GM12878 (cell line): ENCODE measurements around the gene ITPRIP. TPM values are rescaled to one million over a fixed set of nuclear protein-coding genes. Genes with fewer than 3 reads are reported as not detected.

Experiments used
- ASH2L ChIP-seq: fragments of 300-600, 200-600 bp; sonication (generic); IDR thresholded peaks from 2 replicates; pipeline ENCODE4 v1.6.1; 2017; ENCODE audit warnings: low read depth, mild to moderate bottlenecking, borderline replicate concordance
- CBFB ChIP-seq: IDR thresholded peaks from 2 replicates; pipeline ENCODE4 v1.6.1; 2016; ENCODE audit warnings: antibody characterized with exemption, low read depth
- CBX5 ChIP-seq: sonication (generic); IDR thresholded peaks from 2 replicates; pipeline ENCODE4 v1.6.1; 2016; ENCODE audit warnings: low read depth, moderate library complexity, mild to moderate bottlenecking, inconsistent platforms
- IKZF1 ChIP-seq: fragments of 450-650 bp; conservative IDR thresholded peaks from 2 replicates; pipeline ENCODE4 v1.6.1; 2017; ENCODE audit warnings: antibody characterized with exemption, mild to moderate bottlenecking
- NR2C1 ChIP-seq: fragments of 450-650 bp; IDR thresholded peaks from 2 replicates; pipeline ENCODE4 v1.6.1; 2017; ENCODE audit warnings: antibody characterized with exemption, mild to moderate bottlenecking, moderate library complexity
- RCOR1 ChIP-seq: conservative IDR thresholded peaks from 2 replicates; pipeline ENCODE4 v1.6.1; 2012; ENCODE audit warnings: low read depth, low read length, improper control_type of control experiment
- RFX5 ChIP-seq: IDR thresholded peaks from 2 replicates; pipeline ENCODE4 v1.6.1; 2011; ENCODE audit warnings: low read depth, low read length, improper control_type of control experiment
- SIN3A ChIP-seq: IDR thresholded peaks from 2 replicates; pipeline ENCODE4 v1.6.1; 2012; ENCODE audit warnings: low read depth, low read length, improper control_type of control experiment
- SIX5 ChIP-seq: IDR thresholded peaks from 2 replicates; pipeline ENCODE4 v1.6.1; 2011; ENCODE audit warnings: mild to moderate bottlenecking, low read depth, low read length, moderate library complexity; ENCODE audit not compliant: severe bottlenecking
- SMAD1 ChIP-seq: fragments of 450-650 bp; IDR thresholded peaks from 2 replicates; pipeline ENCODE4 v1.6.1; 2018; ENCODE audit warnings: mild to moderate bottlenecking, low read depth; ENCODE audit not compliant: partially characterized antibody
- STAT1 ChIP-seq: fragments of 450-650 bp; conservative IDR thresholded peaks from 2 replicates; pipeline ENCODE4 v1.6.1; 2014; ENCODE audit warnings: antibody characterized with exemption, mild to moderate bottlenecking
- SUZ12 ChIP-seq: fragments of 200-600 bp; sonication (generic); IDR thresholded peaks from one replicate; pipeline ENCODE4 v1.6.1; 2018; ENCODE audit warnings: antibody characterized with exemption, mild to moderate bottlenecking; ENCODE audit not compliant: unreplicated experiment
- TBL1XR1 ChIP-seq: IDR thresholded peaks from 2 replicates; pipeline ENCODE4 v1.6.1; 2012; ENCODE audit warnings: low read depth, low read length, improper control_type of control experiment
- YBX1 ChIP-seq: fragments of 450-650 bp; IDR thresholded peaks from 2 replicates; pipeline ENCODE4 v1.6.1; 2016; ENCODE audit warnings: antibody characterized with exemption
- YY1 ChIP-seq: IDR thresholded peaks from 2 replicates; pipeline ENCODE4 v1.6.1; 2011; ENCODE audit warnings: low read depth, mild to moderate bottlenecking, low read length
- polyA plus RNA-seq, 11 experiments: library from polyadenylated mRNA; depleted of rRNA in 4 of 11; unstranded in 6 of 11; stranded (reverse) in 5 of 11; fragments of >200 nt; fragmentation: Nextera tagmentation in 4 of 11; fragmentation: Illumina TruSeq in 1 of 11; extraction: Ambion mirVana in 4 of 11; extraction: Trizol in 1 of 11; gene quantifications; 1 replicate in 1 of 11; 2 replicates in 10 of 11; pipeline versions ENCODE4 v1.2.1 to v1.2.3, GENCODE V29; 2011 to 2016; ENCODE audit warnings: inconsistent platforms in 2 of 11, missing spikeins in 2 of 11, low read depth in 1 of 11
- total RNA-seq, 4 experiments: library from RNA; depleted of rRNA in 3 of 4; stranded (reverse); fragments of >200 nt in 3 of 4; fragmentation: Illumina TruSeq in 1 of 4; extraction: Trizol in 1 of 4; gene quantifications; 2 replicates each; pipeline versions ENCODE4 v1.2.1 to v1.2.3, GENCODE V29; 2013 to 2021
- TF ChIP-seq, protein P1 (sequence below): IDR thresholded peaks from 2 replicates; pipeline ENCODE4 v1.6.1; 2011; ENCODE audit warnings: borderline replicate concordance, low read depth, mild to moderate bottlenecking, moderate library complexity, low read length; ENCODE audit not compliant: insufficient read depth, poor library complexity, severe bottlenecking
- TF ChIP-seq, protein P2 (sequence below): IDR thresholded peaks from 2 replicates; pipeline ENCODE4 v1.6.1; 2012; ENCODE audit warnings: low read depth, low read length, improper control_type of control experiment
- TF ChIP-seq, protein P3 (sequence below): IDR thresholded peaks from 2 replicates; pipeline ENCODE4 v1.6.1; 2011; ENCODE audit warnings: low read depth, low read length, improper control_type of control experiment, borderline replicate concordance
- TF ChIP-seq, protein P4 (sequence below): IDR thresholded peaks from 2 replicates; pipeline ENCODE4 v1.6.1; 2011; ENCODE audit warnings: low read depth, mild to moderate bottlenecking, low read length, moderate library complexity, borderline replicate concordance; ENCODE audit errors: extremely low read depth
- TF ChIP-seq, protein P5 (sequence below): fragments of 450-650 bp; IDR thresholded peaks from 2 replicates; pipeline ENCODE4 v1.6.1; 2017; ENCODE audit warnings: mild to moderate bottlenecking, moderate library complexity
- TF ChIP-seq, protein P6 (sequence below), 3 experiments: IDR thresholded peaks in 2 of 3; conservative IDR thresholded peaks in 1 of 3; 2 replicates each; pipeline ENCODE4 v1.5.1; 2011; ENCODE audit warnings: low read depth in 3 of 3, low read length in 3 of 3, mild to moderate bottlenecking in 3 of 3, control low read depth in 2 of 3, moderate library complexity in 2 of 3, inconsistent platforms in 1 of 3, mixed read lengths in 1 of 3; ENCODE audit not compliant: control insufficient read depth in 2 of 3, insufficient read depth in 1 of 3; ENCODE audit errors: extremely low read depth in 1 of 3

The ITPRIP gene
- total and polyA plus RNA-seq, 10 of the 15 experiments (the other 5 are each of a cell fraction or from before 2014, with no cell fraction given) = 0.82 to 10.4 (median 5.9) TPM

DNA sequence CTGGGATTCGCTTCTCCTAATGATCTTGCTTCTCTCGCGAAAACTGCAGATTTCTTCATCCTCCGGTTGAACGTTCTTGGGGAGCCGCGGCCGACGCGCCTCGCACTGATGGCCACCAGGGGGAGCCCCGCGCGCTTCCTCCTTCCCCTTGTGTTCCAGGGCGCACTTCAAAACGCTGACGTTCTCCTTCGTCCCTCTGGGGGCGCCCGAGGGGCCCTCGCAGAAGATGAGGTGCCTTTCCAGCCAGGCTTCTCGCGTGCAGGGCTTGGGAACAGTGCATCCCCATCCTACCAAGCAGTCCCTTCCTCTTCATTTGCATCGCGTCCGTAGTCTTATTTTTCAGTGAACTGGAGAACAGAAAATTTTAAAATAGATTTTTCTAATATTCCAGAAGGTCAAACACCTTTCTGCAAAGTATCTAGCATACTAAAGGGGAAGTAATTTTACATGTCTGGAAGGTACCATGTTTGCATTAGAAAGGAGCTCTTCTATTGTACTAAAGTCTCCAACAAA is 46.8 kb downstream of the ITPRIP start (continued):
- TF ChIP-seq, protein P1, sequence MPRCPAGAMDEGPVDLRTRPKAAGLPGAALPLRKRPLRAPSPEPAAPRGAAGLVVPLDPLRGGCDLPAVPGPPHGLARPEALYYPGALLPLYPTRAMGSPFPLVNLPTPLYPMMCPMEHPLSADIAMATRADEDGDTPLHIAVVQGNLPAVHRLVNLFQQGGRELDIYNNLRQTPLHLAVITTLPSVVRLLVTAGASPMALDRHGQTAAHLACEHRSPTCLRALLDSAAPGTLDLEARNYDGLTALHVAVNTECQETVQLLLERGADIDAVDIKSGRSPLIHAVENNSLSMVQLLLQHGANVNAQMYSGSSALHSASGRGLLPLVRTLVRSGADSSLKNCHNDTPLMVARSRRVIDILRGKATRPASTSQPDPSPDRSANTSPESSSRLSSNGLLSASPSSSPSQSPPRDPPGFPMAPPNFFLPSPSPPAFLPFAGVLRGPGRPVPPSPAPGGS = no peak
- no peak for TF ChIP-seq SMAD1
- TF ChIP-seq RFX5 = no peak
- TF ChIP-seq, protein P2, sequence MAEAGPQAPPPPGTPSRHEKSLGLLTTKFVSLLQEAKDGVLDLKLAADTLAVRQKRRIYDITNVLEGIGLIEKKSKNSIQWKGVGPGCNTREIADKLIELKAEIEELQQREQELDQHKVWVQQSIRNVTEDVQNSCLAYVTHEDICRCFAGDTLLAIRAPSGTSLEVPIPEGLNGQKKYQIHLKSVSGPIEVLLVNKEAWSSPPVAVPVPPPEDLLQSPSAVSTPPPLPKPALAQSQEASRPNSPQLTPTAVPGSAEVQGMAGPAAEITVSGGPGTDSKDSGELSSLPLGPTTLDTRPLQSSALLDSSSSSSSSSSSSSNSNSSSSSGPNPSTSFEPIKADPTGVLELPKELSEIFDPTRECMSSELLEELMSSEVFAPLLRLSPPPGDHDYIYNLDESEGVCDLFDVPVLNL = no peak
- TF ChIP-seq CBX5 = no peak
- TF ChIP-seq, protein P3, sequence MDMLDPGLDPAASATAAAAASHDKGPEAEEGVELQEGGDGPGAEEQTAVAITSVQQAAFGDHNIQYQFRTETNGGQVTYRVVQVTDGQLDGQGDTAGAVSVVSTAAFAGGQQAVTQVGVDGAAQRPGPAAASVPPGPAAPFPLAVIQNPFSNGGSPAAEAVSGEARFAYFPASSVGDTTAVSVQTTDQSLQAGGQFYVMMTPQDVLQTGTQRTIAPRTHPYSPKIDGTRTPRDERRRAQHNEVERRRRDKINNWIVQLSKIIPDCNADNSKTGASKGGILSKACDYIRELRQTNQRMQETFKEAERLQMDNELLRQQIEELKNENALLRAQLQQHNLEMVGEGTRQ = no peak
- TF ChIP-seq TBL1XR1 = no peak
- TF ChIP-seq RCOR1 = no peak
- 0 out of 2 replicates have a peak, but pooled peaks have one; percentile 26 for TF ChIP-seq STAT1
- TF ChIP-seq ASH2L = no peak
- TF ChIP-seq YBX1 = no peak
- TF ChIP-seq, protein P4, sequence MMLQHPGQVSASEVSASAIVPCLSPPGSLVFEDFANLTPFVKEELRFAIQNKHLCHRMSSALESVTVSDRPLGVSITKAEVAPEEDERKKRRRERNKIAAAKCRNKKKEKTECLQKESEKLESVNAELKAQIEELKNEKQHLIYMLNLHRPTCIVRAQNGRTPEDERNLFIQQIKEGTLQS = 0 out of 2 replicates have a peak, but pooled peaks have one; percentile 22
- TF ChIP-seq IKZF1 = peak; percentile 45
- no peak for TF ChIP-seq CBFB
- TF ChIP-seq SUZ12 = no peak
- peak; percentile 74 for TF ChIP-seq YY1
- TF ChIP-seq NR2C1 = no peak
- TF ChIP-seq, protein P5, sequence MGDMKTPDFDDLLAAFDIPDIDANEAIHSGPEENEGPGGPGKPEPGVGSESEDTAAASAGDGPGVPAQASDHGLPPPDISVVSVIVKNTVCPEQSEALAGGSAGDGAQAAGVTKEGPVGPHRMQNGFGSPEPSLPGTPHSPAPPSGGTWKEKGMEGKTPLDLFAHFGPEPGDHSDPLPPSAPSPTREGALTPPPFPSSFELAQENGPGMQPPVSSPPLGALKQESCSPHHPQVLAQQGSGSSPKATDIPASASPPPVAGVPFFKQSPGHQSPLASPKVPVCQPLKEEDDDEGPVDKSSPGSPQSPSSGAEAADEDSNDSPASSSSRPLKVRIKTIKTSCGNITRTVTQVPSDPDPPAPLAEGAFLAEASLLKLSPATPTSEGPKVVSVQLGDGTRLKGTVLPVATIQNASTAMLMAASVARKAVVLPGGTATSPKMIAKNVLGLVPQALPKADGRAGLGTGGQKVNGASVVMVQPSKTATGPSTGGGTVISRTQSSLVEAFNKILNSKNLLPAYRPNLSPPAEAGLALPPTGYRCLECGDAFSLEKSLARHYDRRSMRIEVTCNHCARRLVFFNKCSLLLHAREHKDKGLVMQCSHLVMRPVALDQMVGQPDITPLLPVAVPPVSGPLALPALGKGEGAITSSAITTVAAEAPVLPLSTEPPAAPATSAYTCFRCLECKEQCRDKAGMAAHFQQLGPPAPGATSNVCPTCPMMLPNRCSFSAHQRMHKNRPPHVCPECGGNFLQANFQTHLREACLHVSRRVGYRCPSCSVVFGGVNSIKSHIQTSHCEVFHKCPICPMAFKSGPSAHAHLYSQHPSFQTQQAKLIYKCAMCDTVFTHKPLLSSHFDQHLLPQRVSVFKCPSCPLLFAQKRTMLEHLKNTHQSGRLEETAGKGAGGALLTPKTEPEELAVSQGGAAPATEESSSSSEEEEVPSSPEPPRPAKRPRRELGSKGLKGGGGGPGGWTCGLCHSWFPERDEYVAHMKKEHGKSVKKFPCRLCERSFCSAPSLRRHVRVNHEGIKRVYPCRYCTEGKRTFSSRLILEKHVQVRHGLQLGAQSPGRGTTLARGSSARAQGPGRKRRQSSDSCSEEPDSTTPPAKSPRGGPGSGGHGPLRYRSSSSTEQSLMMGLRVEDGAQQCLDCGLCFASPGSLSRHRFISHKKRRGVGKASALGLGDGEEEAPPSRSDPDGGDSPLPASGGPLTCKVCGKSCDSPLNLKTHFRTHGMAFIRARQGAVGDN = no peak
- TF ChIP-seq SIX5 = no peak
- TF ChIP-seq, protein P6, sequence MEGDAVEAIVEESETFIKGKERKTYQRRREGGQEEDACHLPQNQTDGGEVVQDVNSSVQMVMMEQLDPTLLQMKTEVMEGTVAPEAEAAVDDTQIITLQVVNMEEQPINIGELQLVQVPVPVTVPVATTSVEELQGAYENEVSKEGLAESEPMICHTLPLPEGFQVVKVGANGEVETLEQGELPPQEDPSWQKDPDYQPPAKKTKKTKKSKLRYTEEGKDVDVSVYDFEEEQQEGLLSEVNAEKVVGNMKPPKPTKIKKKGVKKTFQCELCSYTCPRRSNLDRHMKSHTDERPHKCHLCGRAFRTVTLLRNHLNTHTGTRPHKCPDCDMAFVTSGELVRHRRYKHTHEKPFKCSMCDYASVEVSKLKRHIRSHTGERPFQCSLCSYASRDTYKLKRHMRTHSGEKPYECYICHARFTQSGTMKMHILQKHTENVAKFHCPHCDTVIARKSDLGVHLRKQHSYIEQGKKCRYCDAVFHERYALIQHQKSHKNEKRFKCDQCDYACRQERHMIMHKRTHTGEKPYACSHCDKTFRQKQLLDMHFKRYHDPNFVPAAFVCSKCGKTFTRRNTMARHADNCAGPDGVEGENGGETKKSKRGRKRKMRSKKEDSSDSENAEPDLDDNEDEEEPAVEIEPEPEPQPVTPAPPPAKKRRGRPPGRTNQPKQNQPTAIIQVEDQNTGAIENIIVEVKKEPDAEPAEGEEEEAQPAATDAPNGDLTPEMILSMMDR (IDR thresholded peaks at IDR 0.05 in 2 of 3, conservative IDR thresholded peaks at IDR 0.05 in 1 of 3; ENCODE audit: control insufficient read depth in 2 of 3, extremely low read depth in 1 of 3, insufficient read depth in 1 of 3, low read depth in 3 of 3, low read length in 3 of 3) = peak; percentile 100; a peak in 5 of 6 replicates
- no peak for TF ChIP-seq SIN3A
